Natural killer cell (primary cell): Measurements from ENCODE around the gene FER1L5. TPM values are rescaled to one million over a fixed set of nuclear protein-coding genes. Genes with fewer than 3 reads are reported as not detected.

Experiments
- ATAC-seq, 3 donors: fragments of 150-1000 bp in 2 of 3; fragments of 200-7000 bp in 1 of 3; cut with Tn5 transposase; 1 replicate in 1 of 3; 2 replicates in 2 of 3; pipeline ENCODE4 v1.10.0; 2021; ENCODE audit warnings: mild to moderate bottlenecking in 2 of 3, moderate library complexity in 2 of 3
- DNase-seq, 2 donors: peaks; one replicate each; pipeline versions ENCODE4 v3.0.0 to v3.0.0-alpha.2; 2013 to 2021; ENCODE audit warnings: mixed read lengths in 1 of 2
- H3K27ac ChIP-seq: one replicate; pipeline ENCODE4 v1.5.1; 2013; ENCODE audit warnings: mild to moderate bottlenecking, low read length
- H3K27me3 ChIP-seq: one replicate; pipeline ENCODE4 v1.6.1; 2013; ENCODE audit warnings: low read length; ENCODE audit not compliant: control insufficient read depth, insufficient read depth
- H3K36me3 ChIP-seq: one replicate; pipeline ENCODE4 v1.6.1; 2013; ENCODE audit warnings: low read length; ENCODE audit not compliant: control insufficient read depth, insufficient read depth
- H3K4me1 ChIP-seq: one replicate; pipeline ENCODE4 v1.6.1; 2013; ENCODE audit warnings: low read length; ENCODE audit not compliant: control insufficient read depth, insufficient read depth
- H3K4me3 ChIP-seq: one replicate; pipeline ENCODE4 v1.5.1; 2013; ENCODE audit warnings: low read length
- H3K9me3 ChIP-seq: one replicate; pipeline ENCODE4 v1.6.1; 2013; ENCODE audit warnings: low read length; ENCODE audit not compliant: control insufficient read depth, insufficient read depth
- H3K27ac Mint-ChIP-seq, 2 donors: one replicate each; pipeline ENCODE4 v1.8.0; 2022; ENCODE audit warnings: mild to moderate bottlenecking in 2 of 2, mixed read lengths in 2 of 2, moderate library complexity in 1 of 2
- H3K27me3 Mint-ChIP-seq, 2 donors: one replicate each; pipeline ENCODE4 v1.8.0; 2022; ENCODE audit warnings: low read depth in 2 of 2, mixed read lengths in 2 of 2
- H3K36me3 Mint-ChIP-seq: one replicate; pipeline ENCODE4 v1.8.0; 2022; ENCODE audit warnings: mixed read lengths
- H3K4me1 Mint-ChIP-seq, 2 donors: one replicate each; pipeline ENCODE4 v1.8.0; 2022; ENCODE audit warnings: mixed read lengths in 2 of 2
- H3K4me3 Mint-ChIP-seq: one replicate; pipeline ENCODE4 v1.8.0; 2022; ENCODE audit warnings: mild to moderate bottlenecking, moderate library complexity, mixed read lengths
- H3K9me3 Mint-ChIP-seq, 2 donors: one replicate each; pipeline ENCODE4 v1.8.0; 2022; ENCODE audit warnings: mixed read lengths in 2 of 2
- WGBS: methylation state at CpG from one replicate; pipeline ENCODE4 v1.1.7; 2013; ENCODE audit warnings: missing lambda C conversion rate; ENCODE audit not compliant: insufficient coverage; 5-methylcytosine and 5-hydroxymethylcytosine counted together
- intact Hi-C: fragments of 100-400 bp; cut with micrococcal nuclease; formaldehyde crosslinking; loops from one replicate; pipeline ENCODE4 v1.14.2; 2022
- total RNA-seq, 4 donors: library from RNA; stranded (reverse); fragments of 120-200 nt in 1 of 4; gene quantifications; one replicate each; pipeline versions ENCODE4 v1.2.3 to v1.2.4, GENCODE V29; 2013 to 2022
- TF ChIP-seq, protein P1 (sequence below): fragments of 200-600 bp; IDR thresholded peaks from one replicate; pipeline ENCODE4 v1.8.0; 2022; ENCODE audit warnings: antibody characterized with exemption

The FER1L5 gene
- total RNA-seq, 3 donors from 2014 or later (not counting 1 experiment from before 2014, with no cell fraction given): not detected

- H3K27me3 ChIP-seq: no peaks in the 10 kb centered on the region
- intact Hi-C loops: loop anchor here (5.0 kb wide), 1 partner anchor 79 kb away; the partner anchor contains the start of gene ARID5A
- TF ChIP-seq, protein P1, sequence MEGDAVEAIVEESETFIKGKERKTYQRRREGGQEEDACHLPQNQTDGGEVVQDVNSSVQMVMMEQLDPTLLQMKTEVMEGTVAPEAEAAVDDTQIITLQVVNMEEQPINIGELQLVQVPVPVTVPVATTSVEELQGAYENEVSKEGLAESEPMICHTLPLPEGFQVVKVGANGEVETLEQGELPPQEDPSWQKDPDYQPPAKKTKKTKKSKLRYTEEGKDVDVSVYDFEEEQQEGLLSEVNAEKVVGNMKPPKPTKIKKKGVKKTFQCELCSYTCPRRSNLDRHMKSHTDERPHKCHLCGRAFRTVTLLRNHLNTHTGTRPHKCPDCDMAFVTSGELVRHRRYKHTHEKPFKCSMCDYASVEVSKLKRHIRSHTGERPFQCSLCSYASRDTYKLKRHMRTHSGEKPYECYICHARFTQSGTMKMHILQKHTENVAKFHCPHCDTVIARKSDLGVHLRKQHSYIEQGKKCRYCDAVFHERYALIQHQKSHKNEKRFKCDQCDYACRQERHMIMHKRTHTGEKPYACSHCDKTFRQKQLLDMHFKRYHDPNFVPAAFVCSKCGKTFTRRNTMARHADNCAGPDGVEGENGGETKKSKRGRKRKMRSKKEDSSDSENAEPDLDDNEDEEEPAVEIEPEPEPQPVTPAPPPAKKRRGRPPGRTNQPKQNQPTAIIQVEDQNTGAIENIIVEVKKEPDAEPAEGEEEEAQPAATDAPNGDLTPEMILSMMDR: no peak
- peaks cover 13% of the 10 kb centered on the region for H3K36me3 Mint-ChIP-seq
- peak overlapping the region; percentile 8 for H3K27ac ChIP-seq
- no peaks in the 10 kb centered on the region for H3K9me3 ChIP-seq
- DNase-seq (no peak), ATAC-seq (no peak)
- H3K4me1 Mint-ChIP-seq: peaks cover 31 to 33% of the 10 kb centered on the region in 2 donors
- no peak overlapping the region for H3K4me3 ChIP-seq
- peaks cover 18% of the 10 kb centered on the region for H3K4me1 ChIP-seq
- H3K36me3 ChIP-seq: peaks cover 49% of the 10 kb centered on the region
- peak overlapping the region; percentile 94 for H3K27ac Mint-ChIP-seq
- H3K4me3 Mint-ChIP-seq: no peak overlapping the region
- no peaks in the 10 kb centered on the region for H3K27me3 Mint-ChIP-seq
- H3K9me3 Mint-ChIP-seq: no peaks in the 10 kb centered on the region
- 100% methylated on average over 1 of the region's 1 CpG for WGBS
These were observed 26.4 kb upstream of the FER1L5 start for GRCh38 chr2:96616128-96616527.

DNA sequence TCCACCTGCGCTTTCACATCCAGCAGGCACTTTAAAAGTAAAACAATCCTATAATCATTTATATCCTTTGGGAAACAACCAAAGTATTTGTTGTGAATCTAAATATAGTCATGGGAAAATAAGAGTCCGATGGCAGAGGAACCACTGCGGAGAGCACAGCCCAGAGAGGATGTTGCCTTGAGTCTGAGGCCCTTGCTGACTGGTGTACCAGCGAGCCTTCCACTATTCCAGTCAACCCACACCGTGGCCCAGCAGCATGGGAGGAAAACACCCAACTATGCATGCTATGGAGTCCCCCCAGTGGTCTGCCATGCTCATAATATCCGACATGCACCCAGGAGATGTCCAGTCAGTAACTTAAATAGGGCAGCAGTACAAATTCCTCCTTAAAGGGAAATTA, 26.0 kb upstream of the FER1L5 start:
- peak overlapping the region; percentile 52 for H3K27ac ChIP-seq
- H3K27me3 Mint-ChIP-seq: no peaks in the 10 kb centered on the region

DNA sequence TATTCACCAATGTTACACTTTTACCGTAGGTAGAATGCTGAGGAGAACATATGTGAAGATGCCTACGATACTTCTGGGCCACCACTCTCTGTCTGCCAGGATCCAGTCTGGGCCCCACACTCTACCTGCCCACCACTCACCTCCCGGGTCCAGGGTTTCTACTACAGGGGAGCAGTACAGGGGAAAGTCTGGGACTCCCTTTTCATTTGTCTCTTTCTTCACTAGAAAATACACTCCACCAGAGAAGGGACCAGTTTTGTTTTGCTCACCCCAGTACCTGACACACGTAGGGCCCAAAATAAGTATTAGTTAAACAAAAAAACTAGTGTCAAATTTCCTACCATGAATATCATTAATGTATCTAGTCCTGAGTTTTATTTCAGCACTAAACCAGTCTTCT, 25.6 kb upstream of the FER1L5 start:
- no peak overlapping the region for H3K4me3 ChIP-seq
- TF ChIP-seq, protein P1: no peak
- peaks cover 40% of the 10 kb centered on the region for H3K36me3 ChIP-seq
- intact Hi-C loops: loop anchor here (1.0 to 5.0 kb wide), 3 partner anchors 20 to 143 kb away; partner anchors contain the start of genes ARID5A and CNNM4
- Mint-ChIP-seq H3K9me3 (no peaks in the 10 kb centered on the region), H3K36me3 (peaks cover 5% of the 10 kb centered on the region), H3K4me1 (peaks cover 31 to 33% of the 10 kb centered on the region in 2 donors), H3K27ac (peak overlapping the region; percentile 94), H3K27me3 (no peaks in the 10 kb centered on the region), H3K4me3 (peak overlapping the region; percentile 93)
- no peaks in the 10 kb centered on the region for H3K27me3 ChIP-seq
- peak overlapping the region; percentile 52 for H3K27ac ChIP-seq
- ATAC-seq: no peak
- no peaks in the 10 kb centered on the region for H3K9me3 ChIP-seq
- H3K4me1 ChIP-seq: peaks cover 18% of the 10 kb centered on the region
- DNase-seq: no peak
- WGBS: 76% methylated on average over 4 of the region's 4 CpGs

More for the DNA sequence above, 26.0 kb upstream of the FER1L5 start:
- peak overlapping the region; percentile 93 for H3K4me3 Mint-ChIP-seq
- H3K36me3 Mint-ChIP-seq: peaks cover 10% of the 10 kb centered on the region
- ATAC-seq (no peak), DNase-seq (no peak)
- Histone ChIP-seq H3K4me3 (no peak overlapping the region), H3K36me3 (peaks cover 45% of the 10 kb centered on the region), H3K4me1 (peaks cover 18% of the 10 kb centered on the region), H3K9me3 (no peaks in the 10 kb centered on the region), H3K27me3 (no peaks in the 10 kb centered on the region)
- peaks cover 31 to 33% of the 10 kb centered on the region in 2 donors for H3K4me1 Mint-ChIP-seq
- H3K9me3 Mint-ChIP-seq: no peaks in the 10 kb centered on the region
- TF ChIP-seq, protein P1: no peak
- peak overlapping the region; percentile 94 for H3K27ac Mint-ChIP-seq
- intact Hi-C loops: loop anchor here (5.0 kb wide), 1 partner anchor 79 kb away; the partner anchor contains the start of gene ARID5A
- 84% methylated on average over 5 of the region's 6 CpGs for WGBS
